GM04503 (cell line): ENCODE measurements around the gene EXOC4.
"Not testable (repeated sequence)": the region's sequence is repeated elsewhere in the genome, so short reads cannot be mapped to it uniquely, and the experiment has no call there.

Source experiments
- DNase-seq: peaks from one replicate; pipeline ENCODE4 v3.0.0-alpha.2; 2012; ENCODE audit warnings: low read depth

EXOC4 gene

DNA sequence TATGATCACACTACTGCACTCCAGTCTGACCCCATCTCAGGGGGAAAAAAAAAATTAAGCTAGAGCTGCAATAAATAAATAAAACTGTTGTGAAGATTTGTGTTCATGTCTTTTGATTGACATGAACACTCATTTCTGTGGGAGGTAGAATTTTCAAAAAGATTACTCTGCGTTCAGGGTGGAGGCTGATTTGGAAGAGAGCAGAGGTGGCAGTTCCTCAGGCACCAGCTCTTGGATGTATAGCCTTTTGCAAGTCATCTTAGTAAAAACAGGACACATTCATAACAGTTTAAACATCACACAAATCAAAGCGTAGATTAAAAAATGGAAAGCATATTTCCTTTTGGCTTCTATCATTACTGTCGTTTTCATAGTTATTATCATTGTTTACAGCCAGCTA, 630.7 kb downstream of the EXOC4 start:
- no peak for DNase-seq

DNA sequence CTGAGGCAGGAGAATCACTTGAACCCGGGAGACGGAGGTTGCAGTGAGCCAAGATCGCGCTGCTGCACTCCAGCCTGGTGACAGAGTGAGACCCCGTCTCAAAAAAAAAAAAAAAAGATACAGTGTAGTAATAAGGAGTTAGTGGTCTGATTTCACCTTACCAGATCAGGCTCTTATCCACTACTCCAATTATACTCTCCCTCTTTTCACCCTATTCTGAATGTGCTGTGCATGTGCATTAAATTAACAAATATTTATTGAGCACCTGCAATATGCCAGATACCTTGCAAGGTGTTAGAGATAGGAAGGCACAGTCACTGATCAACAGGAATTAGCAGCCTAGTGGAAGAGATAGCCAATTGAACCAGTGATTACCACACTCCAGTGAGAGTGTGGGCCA, 632.3 kb downstream of the EXOC4 start:
- no peak for DNase-seq

DNA sequence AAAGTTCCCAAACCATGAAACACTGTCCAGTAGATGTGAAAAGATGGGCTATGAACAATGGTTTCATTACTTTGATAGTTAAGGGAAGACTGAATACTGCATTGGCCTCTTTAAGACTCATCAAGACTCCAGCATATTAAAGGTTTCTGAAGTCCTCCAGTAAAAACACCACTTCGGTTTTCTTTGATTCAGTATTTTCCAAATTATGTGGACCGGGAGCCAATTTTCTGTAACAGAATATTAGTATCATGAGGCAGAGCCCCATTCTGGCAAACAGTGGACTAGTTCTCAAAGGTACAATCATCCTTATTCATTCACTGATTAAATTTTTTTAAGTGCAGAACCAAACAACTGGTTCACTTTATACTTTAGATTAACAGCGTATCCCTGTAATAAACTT, 633.2 kb downstream of the EXOC4 start:
- no peak for DNase-seq

DNA sequence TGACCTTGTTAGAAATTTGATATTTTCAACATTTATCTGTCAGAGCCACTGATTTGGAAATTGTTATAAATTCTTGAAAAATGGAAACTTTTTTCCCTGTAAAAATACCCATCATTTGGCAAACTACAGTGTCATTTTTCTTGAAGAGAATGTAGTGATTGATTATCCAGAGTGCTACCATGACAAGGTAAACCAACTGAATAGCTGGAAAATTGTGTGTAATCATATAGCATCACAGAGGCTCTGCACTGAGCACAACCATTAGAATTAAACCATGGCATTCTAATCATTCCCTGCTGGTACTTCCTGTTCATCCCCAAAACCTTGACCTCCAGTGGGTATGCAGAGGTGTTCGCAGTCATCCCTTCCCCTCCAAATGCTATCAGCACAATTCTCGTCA, 633.9 kb downstream of the EXOC4 start:
- no peak for DNase-seq

DNA sequence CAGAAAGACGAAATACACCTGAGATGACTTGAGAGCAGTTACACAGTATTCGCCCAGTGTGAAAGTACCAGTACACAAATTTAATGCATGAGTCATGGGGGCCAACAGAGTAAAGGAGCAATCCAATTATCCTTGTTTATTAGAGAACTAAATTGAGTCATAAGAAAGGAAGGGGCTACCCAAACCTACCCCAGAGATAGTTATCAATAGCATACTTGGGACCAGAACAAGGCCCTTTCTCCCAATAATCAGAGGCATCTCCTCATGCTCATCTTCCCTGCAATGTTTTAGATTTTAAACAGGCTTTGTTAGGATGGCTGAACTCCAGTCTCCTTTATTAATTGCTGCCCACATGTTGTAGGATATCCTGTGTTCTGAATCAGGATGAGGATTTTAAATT, 634.6 kb downstream of the EXOC4 start:
- DNase-seq = no peak

DNA sequence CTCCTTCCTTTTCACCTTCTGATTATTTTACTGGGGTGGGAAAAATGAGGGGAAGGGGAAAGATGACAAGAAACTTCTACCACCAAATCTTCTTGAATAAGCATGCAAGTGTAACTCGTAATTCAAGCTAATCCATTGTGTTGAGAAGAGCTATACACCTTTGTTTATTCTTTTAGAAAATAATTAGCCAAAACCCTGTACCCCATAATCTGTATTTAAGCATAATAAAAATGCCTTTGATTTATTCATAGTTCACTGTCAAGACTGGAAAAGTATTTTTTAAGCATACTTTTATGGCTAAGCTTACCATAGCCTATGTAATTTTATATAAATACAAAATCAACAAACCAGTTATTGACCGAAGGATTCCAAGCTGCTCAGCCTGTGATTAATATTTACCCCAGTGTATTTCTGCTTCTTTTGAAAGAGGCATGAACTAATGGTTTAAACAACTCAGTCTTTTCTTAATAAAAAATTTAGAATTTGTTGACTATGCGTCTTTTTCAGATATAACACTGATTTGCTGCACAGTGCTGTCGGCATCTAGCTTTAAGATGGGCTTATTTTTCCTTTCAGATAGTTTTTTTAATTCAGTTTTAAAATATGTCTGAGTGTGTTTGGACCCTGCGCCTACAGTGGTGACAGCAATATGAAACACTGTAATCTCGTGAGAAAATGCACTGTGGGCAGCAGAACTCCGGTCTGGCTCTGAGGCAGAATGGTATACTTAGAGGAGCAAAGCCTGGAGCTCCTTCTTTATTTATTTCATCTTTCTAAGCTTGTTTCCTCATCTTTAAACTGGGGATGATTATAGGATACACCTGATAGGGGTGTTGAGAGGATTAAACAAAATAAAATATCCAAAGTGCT, 635.4 kb downstream of the EXOC4 start:
- DNase-seq = no peak

DNA sequence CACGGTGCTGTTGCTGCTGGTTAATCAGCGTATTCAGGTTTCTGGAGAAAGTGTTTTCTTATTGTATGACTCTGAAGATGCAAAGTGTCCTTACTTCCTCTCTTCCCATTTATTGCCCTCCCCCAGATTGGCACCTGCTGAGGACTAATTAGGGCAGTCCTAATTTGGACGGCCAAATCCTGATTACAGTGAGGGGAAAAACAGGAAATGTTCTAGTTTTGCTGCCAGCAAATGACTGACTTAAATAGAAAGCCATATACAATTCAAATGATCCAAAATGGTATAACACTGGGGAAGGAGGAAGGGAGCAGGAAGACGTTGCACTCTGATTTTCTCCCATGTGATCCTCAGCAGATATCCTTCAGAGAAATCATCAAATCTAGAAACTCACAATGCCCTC, 651.9 kb downstream of the EXOC4 start:
- DNase-seq = no peak

DNA sequence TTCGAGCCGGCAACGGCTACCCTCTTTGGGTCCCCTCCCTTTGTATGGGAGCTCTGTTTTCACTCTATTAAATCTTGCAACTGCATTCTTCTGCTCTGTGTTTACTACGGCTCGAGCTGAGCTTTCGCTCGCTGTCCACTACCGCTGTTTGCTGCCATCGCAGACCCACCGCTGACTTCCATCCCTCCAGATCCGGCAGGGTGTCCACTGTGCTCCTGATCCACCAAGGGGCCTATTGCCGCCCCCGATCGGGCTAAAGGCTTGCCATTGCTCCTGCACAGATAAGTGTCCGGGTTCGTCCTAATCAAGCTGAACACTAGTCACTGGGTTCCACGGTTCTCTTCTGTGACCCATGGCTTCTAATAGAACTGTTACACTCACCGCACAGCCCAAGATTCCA, 653.7 kb downstream of the EXOC4 start:
- not testable (repeated sequence) for DNase-seq

DNA sequence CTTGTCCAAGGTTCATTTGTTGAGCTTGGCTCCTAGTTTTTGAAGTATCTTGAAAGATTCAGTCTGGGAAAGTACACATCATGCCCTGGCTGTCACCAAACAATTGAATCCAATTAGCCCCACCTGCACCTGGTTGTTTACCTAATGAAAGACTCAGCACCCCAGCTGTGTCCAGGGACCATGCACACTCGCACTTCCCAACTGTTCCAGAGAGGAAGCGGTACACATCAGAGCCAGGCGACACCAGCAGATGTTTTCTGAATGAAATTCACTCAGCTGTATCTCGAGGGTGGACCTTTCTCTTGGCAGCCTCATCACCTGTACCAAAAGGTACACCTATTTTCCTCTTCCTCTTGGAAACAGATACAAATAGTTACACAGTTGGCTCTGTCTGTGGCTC, 657.9 kb downstream of the EXOC4 start:
- no peak for DNase-seq

DNA sequence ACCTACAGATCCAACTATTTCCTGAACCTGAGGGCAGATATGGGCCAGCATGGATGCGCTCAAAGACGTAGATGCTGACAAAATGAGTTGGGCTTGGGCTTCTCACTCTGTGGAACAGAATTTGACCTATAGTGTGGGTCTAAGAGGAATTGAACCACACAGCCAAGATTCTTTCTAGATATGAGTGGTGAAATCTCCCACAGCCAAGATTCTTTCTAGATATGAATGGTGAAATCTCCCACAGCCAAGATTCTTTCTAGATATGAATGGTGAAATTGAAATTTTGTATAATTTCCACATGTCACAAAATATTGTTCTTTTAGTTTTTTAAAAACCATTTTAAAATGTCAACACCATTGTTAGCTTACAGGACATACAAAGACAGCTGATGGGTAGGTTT, 658.8 kb downstream of the EXOC4 start:
- no peak for DNase-seq

DNA sequence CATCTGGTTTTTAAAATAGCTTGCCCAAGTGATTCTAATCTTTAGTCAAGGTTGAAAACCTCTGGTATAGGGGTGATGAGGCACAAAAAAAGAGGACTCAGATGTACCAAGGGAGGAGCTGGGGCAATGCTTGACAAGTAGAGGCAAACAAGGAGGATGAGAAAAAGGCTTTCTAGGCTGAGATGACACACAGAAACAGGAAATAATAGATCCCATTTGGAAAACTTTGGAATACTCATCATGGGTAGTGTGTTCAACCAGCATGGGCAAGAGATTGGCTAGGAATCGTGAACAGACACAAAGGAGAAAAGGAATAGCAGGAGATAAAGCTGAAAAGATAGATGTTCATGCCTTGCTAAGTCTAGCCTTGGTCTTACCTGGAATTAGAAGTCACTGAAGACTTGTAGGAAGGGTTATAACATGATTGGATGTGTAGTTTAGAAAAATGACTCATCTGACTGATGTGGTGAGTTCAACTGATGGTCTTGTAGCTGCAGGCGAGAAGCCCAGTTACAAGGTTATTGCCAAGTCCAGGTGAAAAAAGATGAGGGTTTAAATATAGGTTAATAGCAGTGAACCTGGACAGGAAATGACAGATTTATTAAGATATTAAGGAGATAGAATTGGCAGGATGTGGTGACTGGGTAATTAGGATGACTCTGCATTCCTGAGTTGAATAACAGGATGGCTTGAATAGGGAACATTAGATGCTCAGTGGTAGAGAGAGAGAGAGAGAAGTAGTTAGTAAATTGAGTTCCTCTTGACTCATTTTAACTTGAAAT, 660.2 kb downstream of the EXOC4 start:
- peak; percentile 21 for DNase-seq

DNA sequence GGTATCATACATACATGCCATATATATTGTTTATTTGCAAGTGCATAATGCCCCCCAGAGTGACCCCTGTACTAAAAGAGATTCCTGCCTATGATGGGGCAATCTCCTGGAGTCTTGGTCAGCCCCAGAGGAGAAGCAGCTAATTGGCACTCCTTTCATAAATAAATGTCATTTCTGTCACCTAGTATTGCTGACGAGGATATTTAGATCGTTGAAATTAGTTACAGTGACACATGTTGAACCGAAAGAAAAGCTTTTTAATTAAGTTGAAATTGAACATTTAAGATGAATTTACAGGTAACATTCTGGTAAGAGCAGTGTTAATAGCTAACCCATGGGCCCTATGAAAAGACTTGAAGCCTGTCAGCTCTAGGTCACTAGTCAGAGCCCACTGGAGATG, 663.7 kb downstream of the EXOC4 start:
- DNase-seq = no peak

DNA sequence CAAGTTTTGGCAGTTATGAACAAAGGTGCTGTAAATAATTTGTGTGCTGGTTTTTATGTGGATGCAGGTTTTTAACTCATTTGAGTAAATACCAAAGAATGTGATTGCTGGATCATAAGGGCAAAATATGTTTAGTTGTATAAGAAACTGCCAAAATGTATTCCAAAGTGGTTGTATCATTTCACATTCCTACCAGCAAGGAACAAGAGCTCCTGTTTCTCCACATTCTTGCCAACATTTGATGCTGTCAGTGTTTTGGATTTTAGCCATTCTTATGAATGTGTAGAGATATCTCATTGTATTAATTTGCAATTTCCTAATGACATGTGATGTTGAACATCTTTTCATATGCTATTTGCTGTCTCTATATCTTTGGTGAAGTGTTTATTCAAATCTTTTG, 666.9 kb downstream of the EXOC4 start:
- no peak for DNase-seq

DNA sequence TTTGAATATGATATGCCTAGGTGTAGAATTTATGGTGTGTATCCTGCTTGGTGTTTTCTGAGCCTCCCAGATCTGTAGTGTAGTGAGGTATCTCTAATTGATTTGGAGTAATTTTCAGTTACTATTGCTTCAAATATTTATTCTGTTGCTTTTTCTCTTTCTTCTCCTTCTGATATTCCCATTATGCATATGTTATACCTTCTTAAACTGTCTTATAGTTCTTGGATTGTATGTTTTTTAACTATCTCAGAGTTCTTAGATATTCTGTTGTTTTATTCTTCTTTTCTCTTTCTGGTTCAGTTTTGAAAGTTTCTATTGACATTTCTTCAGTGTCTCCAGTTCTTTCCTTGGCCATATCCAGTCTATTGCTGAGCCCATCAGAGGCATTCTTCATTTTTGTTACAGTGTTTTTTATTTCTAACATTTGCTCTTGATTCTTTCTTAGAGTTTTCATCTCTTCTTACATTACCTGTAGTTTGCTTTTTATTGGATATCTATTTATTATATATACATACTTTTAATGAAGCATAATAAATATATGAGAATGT, 668.8 kb downstream of the EXOC4 start:
- no peak for DNase-seq

DNA sequence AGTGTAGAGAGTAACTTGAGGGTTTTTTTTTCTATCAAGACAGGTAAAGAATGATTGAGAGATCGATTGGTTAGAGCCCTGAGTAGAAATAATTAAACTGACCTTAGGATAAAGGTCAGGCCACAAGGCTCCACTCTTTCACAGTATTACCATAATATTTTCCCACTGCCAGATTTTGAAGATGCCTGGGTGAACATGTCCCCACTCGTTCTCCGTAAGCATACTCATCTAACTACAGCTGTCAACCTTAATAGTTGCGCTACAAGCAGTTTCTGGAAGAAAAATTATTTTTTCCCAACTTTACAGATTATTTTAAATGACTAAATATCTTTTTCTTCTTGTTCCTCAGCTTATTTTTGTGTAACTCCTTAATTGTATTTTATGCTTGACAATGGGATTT, 671.1 kb downstream of the EXOC4 start:
- DNase-seq = no peak

DNA sequence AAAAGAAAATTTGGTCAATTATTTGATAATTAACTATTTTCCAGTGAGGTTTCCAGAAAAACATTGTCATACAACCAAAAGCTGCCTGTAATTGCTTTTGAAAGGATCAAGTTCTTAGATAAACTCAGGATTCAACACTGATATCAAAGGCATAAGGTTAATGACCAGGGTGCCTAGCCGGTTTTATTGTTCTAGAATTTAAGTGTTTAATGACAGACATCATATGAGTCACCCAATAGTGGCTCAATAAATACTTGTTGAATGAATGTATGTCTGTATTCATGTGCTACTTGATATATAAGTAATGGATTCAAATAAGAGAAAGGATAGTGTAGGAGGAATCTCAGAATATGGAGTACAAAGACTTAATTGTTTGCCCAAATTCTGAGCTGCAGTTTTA, 678.2 kb downstream of the EXOC4 start:
- DNase-seq = no peak

DNA sequence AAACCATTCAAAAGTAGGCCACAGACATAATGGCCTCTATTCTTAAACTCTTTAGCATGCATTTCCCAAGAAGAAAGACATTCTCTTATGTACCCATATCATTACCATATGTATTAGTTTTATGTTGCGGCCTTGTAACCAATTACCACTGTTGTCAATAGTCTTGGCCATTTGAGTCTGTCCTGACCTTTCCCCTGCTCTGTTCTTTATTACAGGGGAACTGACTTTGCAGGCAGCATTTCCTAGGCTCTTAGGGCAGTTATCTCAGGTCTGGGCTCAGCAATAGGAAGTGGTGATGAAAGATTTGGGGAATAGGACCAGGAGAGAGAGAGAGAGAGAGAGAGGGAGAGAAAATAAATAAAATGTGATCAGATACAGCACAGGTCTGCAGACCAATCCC, 679.7 kb downstream of the EXOC4 start:
- no peak for DNase-seq

DNA sequence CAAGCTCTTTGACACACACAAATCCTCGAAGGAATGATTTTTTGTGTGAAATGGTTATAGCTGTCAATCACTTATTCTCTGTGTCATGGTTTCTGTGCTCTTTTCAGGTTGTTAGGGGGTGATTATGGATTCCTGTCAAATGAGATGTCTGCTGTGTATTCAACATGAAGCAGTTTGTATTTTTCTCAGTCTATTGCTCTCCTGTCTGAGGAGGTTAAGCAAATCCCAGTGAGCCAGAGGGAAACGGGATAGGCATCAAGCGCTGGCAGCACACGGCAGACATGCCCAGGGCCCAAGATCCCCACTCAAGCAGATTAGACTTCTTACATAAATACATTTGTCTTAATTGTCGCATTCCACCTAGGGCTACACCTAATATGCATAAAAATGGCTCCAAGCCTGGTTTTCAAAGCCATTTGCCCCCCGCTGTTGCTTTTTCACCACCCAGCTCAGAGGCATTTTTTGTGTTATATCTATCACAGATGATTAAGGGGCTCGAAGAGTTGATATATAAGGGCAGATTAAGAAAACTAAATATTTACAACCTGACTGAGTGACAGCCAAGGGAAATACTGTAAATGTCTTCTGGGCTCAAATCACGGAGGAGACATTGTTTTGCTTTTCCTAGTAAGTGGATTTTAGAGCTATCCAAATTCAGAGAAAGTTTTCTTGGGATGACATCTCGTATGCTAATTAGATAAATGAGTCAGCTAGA, 681.5 kb downstream of the EXOC4 start:
- DNase-seq = no peak

DNA sequence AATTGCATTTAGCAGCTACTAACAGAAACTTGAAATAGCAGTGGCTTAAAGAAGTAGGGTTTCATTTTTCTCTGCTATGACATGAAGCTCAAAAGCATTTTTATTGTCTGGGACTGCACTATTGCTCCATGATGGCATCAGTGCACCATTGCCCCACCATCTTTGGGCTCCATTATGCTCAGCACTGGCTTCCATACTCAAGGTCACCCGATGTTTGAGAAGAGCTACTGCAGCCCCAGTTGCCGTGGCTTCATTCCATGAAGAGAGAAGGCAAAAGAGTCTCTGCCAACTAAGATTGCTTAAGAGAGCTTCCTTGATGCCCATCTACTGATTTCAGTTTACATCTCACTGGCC, 682.1 kb downstream of the EXOC4 start:
- no peak for DNase-seq

DNA sequence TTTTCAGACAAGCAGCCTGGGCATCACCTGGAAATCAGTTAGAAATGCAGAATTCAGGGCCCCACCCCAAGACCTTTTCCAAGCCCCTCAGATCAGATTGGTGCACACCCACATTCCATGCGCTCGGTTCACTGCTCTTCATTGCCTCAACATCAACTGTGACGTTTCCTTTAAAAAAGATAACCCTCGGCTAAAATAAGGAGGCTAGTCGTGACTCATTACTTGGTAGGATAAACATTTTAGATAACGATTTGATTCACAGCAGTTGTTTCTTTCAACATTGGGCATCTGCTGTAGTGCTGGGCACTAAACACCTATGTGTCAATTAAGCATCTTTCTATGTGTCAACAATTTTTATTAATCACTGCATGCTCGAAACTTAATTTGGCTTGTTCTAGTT, 683.2 kb downstream of the EXOC4 start:
- no peak for DNase-seq

DNA sequence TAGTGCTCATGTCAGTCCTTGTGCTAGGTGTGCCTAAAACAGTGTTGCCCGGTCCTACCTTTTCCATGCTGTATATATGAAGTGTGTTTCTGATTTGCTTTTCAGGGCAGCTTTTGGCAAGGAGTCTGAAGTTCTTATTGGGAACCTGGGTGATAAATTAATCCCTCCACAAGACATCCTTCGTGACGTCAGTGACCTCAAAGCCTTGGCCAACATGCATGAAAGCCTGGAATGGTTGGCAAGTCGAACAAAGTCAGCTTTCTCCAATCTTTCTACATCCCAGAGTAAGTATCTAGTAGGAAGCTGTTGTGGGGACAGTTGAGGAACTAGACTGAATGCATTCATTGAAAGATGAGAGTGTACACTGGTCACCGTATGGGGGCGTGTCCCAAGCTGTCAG, 684.9 kb downstream of the EXOC4 start:
- DNase-seq = no peak

DNA sequence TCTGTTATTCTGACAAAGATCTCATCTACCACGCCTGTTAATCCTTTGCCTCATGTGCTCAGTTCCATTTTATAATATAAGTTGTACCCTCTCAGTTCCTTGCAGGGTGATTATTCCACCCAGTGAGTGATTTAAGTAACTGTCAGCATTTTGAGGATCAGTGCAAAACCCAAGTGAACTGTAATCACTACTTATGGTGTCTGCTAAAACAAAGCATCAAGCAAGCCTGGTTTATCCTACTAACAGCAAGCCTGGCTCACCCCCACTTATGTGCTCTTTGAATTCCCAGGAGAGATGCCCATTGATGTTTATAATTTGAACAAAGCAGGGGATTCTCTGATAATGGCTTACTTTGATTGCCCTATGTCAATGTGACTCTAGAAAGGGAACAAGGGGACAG, 687.5 kb downstream of the EXOC4 start:
- DNase-seq = no peak

DNA sequence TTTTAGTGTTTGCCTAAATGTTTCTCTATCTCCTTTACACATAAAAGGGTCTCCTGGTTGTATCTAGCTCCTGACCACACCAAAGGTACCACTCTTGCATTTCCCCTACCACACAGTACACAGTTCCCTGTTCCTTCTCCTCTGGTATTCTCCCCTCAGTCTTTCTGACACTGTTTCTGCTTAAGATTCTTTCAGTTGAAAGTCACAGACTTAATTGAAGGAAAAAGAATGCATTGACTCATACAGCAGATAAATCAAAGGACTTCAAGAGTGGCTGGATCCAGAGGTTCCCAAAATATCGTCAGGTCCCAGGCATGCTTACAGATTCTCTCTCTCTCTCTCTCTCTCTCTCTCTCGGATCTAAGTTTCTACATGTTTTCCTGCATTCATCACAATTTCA, 688.6 kb downstream of the EXOC4 start:
- peak; percentile 89 for DNase-seq
